Neuronal stem cell (in vitro differentiated cells): Measurements from ENCODE around the gene SUCLG2.
A peak's percentile ranks its signal among the peaks of the same experiment; 100 is the strongest.

Experiments used
- DNase-seq: peaks from one replicate; pipeline ENCODE4 v3.0.0-alpha.2; 2013; ENCODE audit warnings: low spot score
- H2AFZ ChIP-seq: one replicate; pipeline ENCODE4 v1.6.1; 2013; ENCODE audit warnings: mild to moderate bottlenecking, low read length, inconsistent platforms
- H2AK5ac ChIP-seq: 2 replicates; pipeline ENCODE4 v1.6.1; 2013; ENCODE audit warnings: low read depth, mild to moderate bottlenecking, inconsistent platforms, low read length, moderate library complexity, mixed read lengths
- H2BK120ac ChIP-seq: 2 replicates; pipeline ENCODE4 v1.6.1; 2013; ENCODE audit warnings: low read depth, mild to moderate bottlenecking, inconsistent platforms, low read length, moderate library complexity, mixed read lengths
- H2BK12ac ChIP-seq: one replicate; pipeline ENCODE4 v1.6.1; 2013; ENCODE audit warnings: low read length, inconsistent platforms
- H2BK15ac ChIP-seq: 2 replicates; pipeline ENCODE4 v1.6.1; 2013; ENCODE audit warnings: mild to moderate bottlenecking, low read length, inconsistent platforms, mixed read lengths
- H2BK5ac ChIP-seq: one replicate; pipeline ENCODE4 v1.6.1; 2013; ENCODE audit warnings: inconsistent platforms, mild to moderate bottlenecking, low read length, moderate library complexity
- H3K14ac ChIP-seq: one replicate; pipeline ENCODE4 v1.6.1; 2013; ENCODE audit warnings: low read length, inconsistent platforms
- H3K18ac ChIP-seq: 2 replicates; pipeline ENCODE4 v1.6.1; 2013; ENCODE audit warnings: low read length, inconsistent platforms
- H3K23ac ChIP-seq: 2 replicates; pipeline ENCODE4 v1.6.1; 2013; ENCODE audit warnings: low read depth, mild to moderate bottlenecking, mixed read lengths, low read length, inconsistent platforms; ENCODE audit not compliant: poor library complexity
- H3K27ac ChIP-seq: replicated peaks from 3 replicates; pipeline ENCODE4 v1.5.1; 2013; ENCODE audit warnings: low read length, inconsistent platforms
- H3K27me3 ChIP-seq, 3 experiments: 2 replicates each; pipeline ENCODE4 v1.6.1; 2013; ENCODE audit warnings: low read length in 3 of 3, mild to moderate bottlenecking in 2 of 3, inconsistent platforms in 1 of 3, low read depth in 1 of 3, mixed read lengths in 1 of 3, moderate library complexity in 1 of 3; ENCODE audit not compliant: control insufficient read depth in 3 of 3, insufficient read depth in 3 of 3
- H3K36me3 ChIP-seq, 2 donors: replicated peaks in 1 of 2; 2 replicates each; pipeline ENCODE4 v1.6.1; 2013; ENCODE audit warnings: low read length in 2 of 2; ENCODE audit not compliant: control insufficient read depth in 2 of 2, insufficient read depth in 2 of 2
- H3K4ac ChIP-seq: 2 replicates; pipeline ENCODE4 v1.6.1; 2013; ENCODE audit warnings: inconsistent platforms, mild to moderate bottlenecking, low read length, moderate library complexity
- H3K4me1 ChIP-seq, 2 donors: 1 replicate in 1 of 2; 2 replicates in 1 of 2; pipeline ENCODE4 v1.6.1; 2013; ENCODE audit warnings: low read length in 2 of 2, low read depth in 1 of 2; ENCODE audit not compliant: control insufficient read depth in 2 of 2, insufficient read depth in 1 of 2
- H3K4me2 ChIP-seq: one replicate; pipeline ENCODE4 v1.6.1; 2013; ENCODE audit warnings: mild to moderate bottlenecking, low read length, inconsistent platforms; ENCODE audit not compliant: insufficient read depth, poor library complexity, severe bottlenecking
- H3K4me3 ChIP-seq, 2 donors: 2 replicates each; pipeline ENCODE4 v1.5.1; 2013; ENCODE audit warnings: low read length in 2 of 2, mild to moderate bottlenecking in 2 of 2, inconsistent platforms in 1 of 2, moderate library complexity in 1 of 2
- H3K79me1 ChIP-seq: one replicate; pipeline ENCODE4 v1.6.1; 2013; ENCODE audit warnings: low read depth, mild to moderate bottlenecking, inconsistent platforms, low read length, moderate library complexity
- H3K9ac ChIP-seq: one replicate; pipeline ENCODE4 v1.6.1; 2013; ENCODE audit warnings: mild to moderate bottlenecking, low read depth, low read length, inconsistent platforms; ENCODE audit not compliant: poor library complexity
- H3K9me3 ChIP-seq, 2 donors: replicated peaks in 1 of 2; 2 replicates each; pipeline versions ENCODE3 to v1.6.1; 2013; ENCODE audit warnings: low read length in 2 of 2, mild to moderate bottlenecking in 2 of 2, inconsistent platforms in 1 of 2, low read depth in 1 of 2, mixed read lengths in 1 of 2, moderate library complexity in 1 of 2; ENCODE audit not compliant: control insufficient read depth in 2 of 2, insufficient read depth in 1 of 2
- H4K8ac ChIP-seq: one replicate; pipeline ENCODE4 v1.6.1; 2013; ENCODE audit warnings: low read depth, mild to moderate bottlenecking, inconsistent platforms, low read length, moderate library complexity
- H4K91ac ChIP-seq: one replicate; pipeline ENCODE4 v1.6.1; 2013; ENCODE audit warnings: low read length, low read depth, mild to moderate bottlenecking, inconsistent platforms; ENCODE audit not compliant: poor library complexity
- WGBS, 2 donors: extraction: QIAGEN DNeasy Blood & Tissue Kit; methylation state at CpG; one replicate each; pipeline ENCODE4 v1.1.7; 2013; ENCODE audit warnings: missing lambda C conversion rate in 2 of 2, mixed read lengths in 1 of 2; ENCODE audit not compliant: insufficient read length in 2 of 2, insufficient replicate concordance in 1 of 2; ENCODE audit errors: extremely low coverage in 2 of 2; 5-methylcytosine and 5-hydroxymethylcytosine counted together

Gene SUCLG2

DNA sequence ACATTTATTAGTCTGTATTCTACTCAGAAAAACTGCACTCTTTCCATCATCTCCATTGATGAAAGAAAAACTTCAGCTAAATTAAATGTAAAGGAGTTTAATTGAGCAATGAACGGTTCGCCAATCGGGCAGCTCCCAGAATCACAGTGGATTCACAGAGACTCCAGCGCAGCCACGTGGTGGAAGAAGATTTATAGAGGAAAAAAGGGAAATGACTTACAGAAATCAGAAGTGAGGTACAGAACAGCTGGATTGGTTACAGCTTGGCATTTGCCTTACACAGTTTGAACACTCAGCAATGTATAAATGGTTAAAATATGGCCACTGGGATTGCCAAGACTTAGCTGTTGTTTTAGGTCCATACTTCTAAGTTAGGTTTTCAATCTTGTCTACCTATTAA is 2.8 kb upstream of the SUCLG2 start:
- Histone ChIP-seq H3K4me1 (peaks cover 4 to 9% of the 10 kb centered on the region in 2 donors), H3K4ac (no peak overlapping the region), H3K9me3 (peaks cover 2 to 12% of the 10 kb centered on the region in 2 donors), H3K23ac (no peak overlapping the region), H3K4me3 (no peak overlapping the region), H3K4me2 (no peak overlapping the region), H3K9ac (no peak overlapping the region), H2BK5ac (no peak overlapping the region), H4K8ac (no peak overlapping the region), H2AK5ac (no peak overlapping the region), H3K79me1 (peaks cover 2% of the 10 kb centered on the region), H3K14ac (no peak overlapping the region), H2BK15ac (no peak overlapping the region), H2BK120ac (no peak overlapping the region), H2BK12ac (no peak overlapping the region), H2AFZ (no peak overlapping the region), H3K27me3 (no peaks in the 10 kb centered on the region), H3K36me3 (no peaks in the 10 kb centered on the region), H4K91ac (no peak overlapping the region), H3K18ac (no peak overlapping the region), H3K27ac (no peak overlapping the region)
- WGBS, 2 donors: no CpG with 5 or more reads among the region's 5 CpGs
- DNase-seq: no peak

DNA sequence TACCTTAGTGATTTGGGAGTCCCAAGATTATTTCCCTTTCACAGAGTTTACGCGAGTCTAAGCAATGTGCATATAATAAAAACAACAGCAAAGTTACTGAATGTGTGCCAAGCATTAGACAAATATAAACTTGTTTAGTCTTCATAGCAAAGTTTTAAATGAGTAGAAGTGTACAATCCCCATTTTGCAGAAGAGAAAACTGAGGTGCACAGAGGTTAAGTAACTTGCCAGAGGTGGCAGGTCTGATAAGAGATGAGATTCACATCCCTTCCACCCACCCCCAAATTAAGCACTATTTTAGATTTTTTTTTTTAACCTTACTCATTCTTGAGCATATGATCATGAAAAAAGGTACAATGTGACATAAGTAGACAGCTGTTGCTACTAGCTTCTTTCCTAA is 2.2 kb upstream of the SUCLG2 start:
- H3K9ac ChIP-seq: no peak overlapping the region
- no peak overlapping the region for H3K14ac ChIP-seq
- peaks cover 2 to 12% of the 10 kb centered on the region in 2 donors for H3K9me3 ChIP-seq
- no peak overlapping the region for H3K18ac ChIP-seq
- no CpG with 5 or more reads among the region's 2 CpGs for WGBS, 2 donors
- no peak overlapping the region for H3K4me2 ChIP-seq
- peaks cover 0 to 2% of the 10 kb centered on the region in 2 donors for H3K36me3 ChIP-seq
- no peak overlapping the region for H2BK5ac ChIP-seq
- no peak overlapping the region for H4K8ac ChIP-seq
- H3K27ac ChIP-seq: no peak overlapping the region
- H2BK15ac ChIP-seq: no peak overlapping the region
- no peak for DNase-seq
- H2AK5ac ChIP-seq: no peak overlapping the region
- no peak overlapping the region for H3K4ac ChIP-seq
- no peak overlapping the region for H3K4me3 ChIP-seq
- H3K27me3 ChIP-seq: no peaks in the 10 kb centered on the region
- H3K4me1 ChIP-seq: peaks cover 4 to 9% of the 10 kb centered on the region in 2 donors
- no peak overlapping the region for H2BK120ac ChIP-seq
- no peak overlapping the region for H4K91ac ChIP-seq
- no peak overlapping the region for H2AFZ ChIP-seq
- no peak overlapping the region for H3K23ac ChIP-seq
- peaks cover 2% of the 10 kb centered on the region for H3K79me1 ChIP-seq
- H2BK12ac ChIP-seq: no peak overlapping the region

DNA sequence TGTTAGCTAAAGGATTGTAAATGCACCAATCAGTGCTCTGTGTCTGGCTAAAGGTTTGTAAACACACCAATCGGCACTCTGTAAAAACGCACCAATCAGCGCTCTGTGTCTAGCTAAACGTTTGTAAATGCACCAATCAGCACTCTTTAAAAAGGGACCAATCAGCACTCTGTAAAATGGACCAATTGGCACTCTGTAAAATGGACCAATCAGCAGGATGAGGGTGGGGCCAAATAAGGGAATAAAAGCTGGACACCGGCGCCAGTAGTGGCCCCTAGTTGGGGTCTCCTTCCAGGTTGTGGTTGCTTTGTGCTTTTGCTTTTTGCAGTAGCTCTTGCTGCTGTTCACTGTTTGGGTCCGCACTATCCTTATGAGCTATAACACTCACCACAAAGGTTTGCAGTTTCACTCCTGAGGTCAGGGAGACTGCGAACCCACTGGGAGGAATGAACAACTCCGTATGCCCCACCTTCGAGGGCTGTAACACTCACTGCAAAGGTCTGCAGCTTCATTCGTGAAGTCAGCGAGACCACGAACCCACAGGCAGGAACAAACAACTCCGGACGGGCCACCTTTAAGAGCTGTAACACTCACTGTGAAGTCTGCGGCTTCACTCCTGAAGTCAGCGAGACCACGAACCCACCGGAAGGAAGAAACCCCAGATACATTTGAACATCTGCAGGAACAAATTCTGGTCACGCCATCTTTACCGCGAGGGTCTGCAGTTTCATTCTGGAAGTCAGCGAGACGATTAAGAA is 1.1 kb upstream of the SUCLG2 start:
- peaks cover 7 to 9% of the 10 kb centered on the region in 2 donors for H3K4me1 ChIP-seq
- H3K4ac ChIP-seq: no peak overlapping the region
- no peak overlapping the region for H3K4me2 ChIP-seq
- WGBS, 2 donors: no CpG with 5 or more reads among the region's 24 CpGs
- H3K23ac ChIP-seq: no peak overlapping the region
- peaks cover 2 to 12% of the 10 kb centered on the region in 2 donors for H3K9me3 ChIP-seq
- no peaks in the 10 kb centered on the region for H3K27me3 ChIP-seq
- no peak overlapping the region for H3K9ac ChIP-seq
- peaks cover 0 to 6% of the 10 kb centered on the region in 2 donors for H3K36me3 ChIP-seq
- H3K14ac ChIP-seq: no peak overlapping the region
- H2BK12ac ChIP-seq: no peak overlapping the region
- H3K79me1 ChIP-seq: peaks cover 2% of the 10 kb centered on the region
- H3K27ac ChIP-seq: no peak overlapping the region
- DNase-seq: no peak
- H2AFZ ChIP-seq: peak overlapping the region; percentile 98
- no peak overlapping the region for H2BK120ac ChIP-seq
- H2BK15ac ChIP-seq: no peak overlapping the region
- peak overlapping the region; percentile 24 for H2AK5ac ChIP-seq
- no peak overlapping the region for H2BK5ac ChIP-seq
- H4K8ac ChIP-seq: no peak overlapping the region
- no peak overlapping the region for H4K91ac ChIP-seq
- peak overlapping the region in 1 of 2 donors; percentile 72 for H3K4me3 ChIP-seq
- no peak overlapping the region for H3K18ac ChIP-seq

DNA sequence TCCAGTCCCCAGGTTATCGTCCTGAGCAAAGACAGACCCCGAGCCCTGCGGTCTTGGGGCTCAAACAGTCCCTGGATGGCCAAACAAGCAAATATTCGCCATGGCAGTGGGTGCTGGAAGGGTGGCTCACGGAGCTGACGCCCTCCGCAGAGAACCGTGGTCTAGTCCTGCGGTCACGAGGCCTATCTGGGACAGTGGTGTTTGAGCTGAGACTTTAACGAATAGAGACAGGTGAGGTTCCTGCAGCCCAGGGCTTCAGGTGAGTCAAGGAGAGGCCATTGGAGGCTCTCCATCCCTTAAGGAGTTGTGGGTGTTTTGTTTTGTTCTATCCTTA is 399 bp upstream of the SUCLG2 start:
- Histone ChIP-seq H3K27me3 (no peaks in the 10 kb centered on the region), H2BK5ac (peak overlapping the region; percentile 68), H3K9ac (no peak overlapping the region), H3K36me3 (peaks cover 0 to 6% of the 10 kb centered on the region in 2 donors), H2BK120ac (no peak overlapping the region), H3K14ac (no peak overlapping the region), H3K4me2 (peak overlapping the region; percentile 77), H3K4ac (no peak overlapping the region), H3K9me3 (peaks cover 2 to 12% of the 10 kb centered on the region in 2 donors), H3K18ac (peak overlapping the region; percentile 96), H3K4me3 (peak overlapping the region; percentile 56 to 72), H3K4me1 (peaks cover 9 to 10% of the 10 kb centered on the region in 2 donors), H4K8ac (no peak overlapping the region), H3K23ac (peak overlapping the region; percentile 37), H3K79me1 (peaks cover 2% of the 10 kb centered on the region), H2BK12ac (no peak overlapping the region), H2AK5ac (no peak overlapping the region), H2AFZ (peak overlapping the region; percentile 98), H2BK15ac (peak overlapping the region; percentile 2), H4K91ac (no peak overlapping the region), H3K27ac (peak overlapping the region; percentile 54)
- WGBS, 2 donors: no CpG with 5 or more reads among the region's 11 CpGs
- DNase-seq: no peak
